Measurements from ENCODE around the gene MRPS18B. TPM values are rescaled to one million over a fixed set of nuclear protein-coding genes. Genes with fewer than 3 reads are reported as not detected.
A peak's percentile ranks its signal among the peaks of the same experiment; 100 is the strongest.

MRPS18B gene
- total RNA-seq = 10 to 100 TPM; 27.8 to 29.6 TPM
- long read RNA-seq, donor 1, transcript MRPS18B-206 (7 exons, 1,532 nt) = major isoform, 22 of 22 reads
- long read RNA-seq, donor 1, partial matches to known transcripts = 0 of 22 reads
- long read RNA-seq, donor 1, other reads (novel, unspliced or antisense) = 0 of 22 reads
- long read RNA-seq, donor 2, transcript MRPS18B-206 (7 exons, 1,532 nt) = major isoform, 108 of 119 reads
- long read RNA-seq, donor 2, partial matches to known transcripts = 1 of 119 reads
- long read RNA-seq, donor 2, other reads (novel, unspliced or antisense) = 10 of 119 reads

- intact Hi-C loops (cut with DNase I) = no loop called here
- DNase-seq (ENCODE audit: low spot score) = peak; percentile 99
Measured at GRCh38 chr6:30617565-30618269, at the start of gene MRPS18B. Gene MRPS18B (plus strand): TSS chr6:30617840. CDS start chr6:30617866, 26 bp downstream.

GRCh38 chr6:30568245-30568644 lies 49.4 kb upstream of the MRPS18B start:
- no peak for DNase-seq (ENCODE audit: low spot score)
- intact Hi-C loops (cut with DNase I) = no loop called here

- intact Hi-C loops (cut with DNase I) = loop anchor here in 1 of 2 donors (5.0 kb wide), 1 partner anchor 37 kb away; no protein-coding TSS in a partner anchor
- no peak for DNase-seq (ENCODE audit: low spot score)
Measured at GRCh38 chr6:30570263-30570662, 47.4 kb upstream of the MRPS18B start.

- DNase-seq (ENCODE audit: low spot score) = no peak
- intact Hi-C loops (cut with DNase I) = loop anchor here in 1 of 2 donors (5.0 kb wide), 1 partner anchor 37 kb away; no protein-coding TSS in a partner anchor
Measured at GRCh38 chr6:30570740-30571074, 46.9 kb upstream of the MRPS18B start.

GRCh38 chr6:30571075-30571761 lies 46.4 kb upstream of the MRPS18B start, which contains the start of gene ABCF1:
Gene ABCF1 (plus strand): TSS chr6:30571442. CDS start chr6:30571488, 46 bp downstream.
- intact Hi-C loops (cut with DNase I) = loop anchor here in 1 of 2 donors (5.0 kb wide), 1 partner anchor 36 kb away; no protein-coding TSS in a partner anchor
- DNase-seq (ENCODE audit: low spot score) = peak; percentile 100

- no peak for DNase-seq (ENCODE audit: low spot score)
- intact Hi-C loops (cut with DNase I) = loop anchor here in 1 of 2 donors (5.0 kb wide), 1 partner anchor 36 kb away; no protein-coding TSS in a partner anchor
Measured at GRCh38 chr6:30571762-30572082, 45.9 kb upstream of the MRPS18B start.

- no peak for DNase-seq (ENCODE audit: low spot score)
- intact Hi-C loops (cut with DNase I) = loop anchor here in 1 of 2 donors (5.0 kb wide), 1 partner anchor 35 kb away; no protein-coding TSS in a partner anchor
Measured at GRCh38 chr6:30572148-30572547, 45.5 kb upstream of the MRPS18B start.

- DNase-seq (ENCODE audit: low spot score) = no peak
- intact Hi-C loops (cut with DNase I) = loop anchor here in 1 of 2 donors (5.0 kb wide), 1 partner anchor 34 kb away; no protein-coding TSS in a partner anchor
Measured at GRCh38 chr6:30573113-30573512, 44.5 kb upstream of the MRPS18B start.

- no peak for DNase-seq (ENCODE audit: low spot score)
- intact Hi-C loops (cut with DNase I) = no loop called here
Measured at GRCh38 chr6:30578051-30578450, 39.6 kb upstream of the MRPS18B start.

GRCh38 chr6:30583921-30584320 lies 33.7 kb upstream of the MRPS18B start:
- intact Hi-C loops (cut with DNase I) = no loop called here
- DNase-seq (ENCODE audit: low spot score) = no peak

- peak; percentile 79 for DNase-seq (ENCODE audit: low spot score)
Measured at GRCh38 chr6:30589754-30590358, 27.8 kb upstream of the MRPS18B start.

GRCh38 chr6:30590509-30590908 lies 27.1 kb upstream of the MRPS18B start:
- peak; percentile 56 for DNase-seq (ENCODE audit: low spot score)
- intact Hi-C loops (cut with DNase I) = no loop called here

More at GRCh38 chr6:30589754-30590358, 27.8 kb upstream of the MRPS18B start:
- intact Hi-C loops (cut with DNase I) = no loop called here

- peak; percentile 10 for DNase-seq (ENCODE audit: low spot score)
- intact Hi-C loops (cut with DNase I) = no loop called here
Measured at GRCh38 chr6:30591008-30591407, 26.6 kb upstream of the MRPS18B start.

GRCh38 chr6:30592287-30592686 lies 25.4 kb upstream of the MRPS18B start:
- DNase-seq (ENCODE audit: low spot score) = no peak
- intact Hi-C loops (cut with DNase I) = no loop called here

- peak; percentile 86 for DNase-seq (ENCODE audit: low spot score)
- intact Hi-C loops (cut with DNase I) = loop anchor here in 1 of 2 donors (5.0 kb wide), 2 partner anchors 55 to 115 kb away; no protein-coding TSS in a partner anchor
Measured at GRCh38 chr6:30597315-30598144, 20.1 kb upstream of the MRPS18B start.

- DNase-seq (ENCODE audit: low spot score) = peak; percentile 50
- intact Hi-C loops (cut with DNase I) = loop anchor here in 1 of 2 donors (5.0 kb wide), 2 partner anchors 57 to 117 kb away; no protein-coding TSS in a partner anchor
Measured at GRCh38 chr6:30598912-30599624, 18.6 kb upstream of the MRPS18B start.

- peak; percentile 13 for DNase-seq (ENCODE audit: low spot score)
- intact Hi-C loops (cut with DNase I) = loop anchor here in 1 of 2 donors (5.0 kb wide), 2 partner anchors 57 to 117 kb away; no protein-coding TSS in a partner anchor
Measured at GRCh38 chr6:30599625-30600324, 17.9 kb upstream of the MRPS18B start.

Data from posterior vena cava (tissue), 2 donors.